Astrocyte (in vitro differentiated cells and primary cell): ENCODE measurements around the gene PRKCA. TPM values are rescaled to one million over a fixed set of nuclear protein-coding genes. Genes with fewer than 3 reads are reported as not detected.
A peak's percentile ranks its signal among the peaks of the same experiment; 100 is the strongest.

Experiments used
- DNase-seq: peaks from one replicate; pipeline ENCODE4 v3.0.0-alpha.2; 2010; ENCODE audit warnings: low read depth
- FAIRE-seq: peaks from 2 replicates; lab custom pipeline; 2011; peaks lifted over from hg19 to GRCh38; lab: Jason Lieb, UNC
- H2AFZ ChIP-seq: 2 replicates; pipeline ENCODE4 v1.6.0; 2012; ENCODE audit warnings: low read depth, low read length, inconsistent platforms
- H3K27ac ChIP-seq: 2 replicates; pipeline ENCODE4 v1.5.1; 2011; ENCODE audit warnings: low read depth, low read length, inconsistent platforms
- H3K27me3 ChIP-seq: 2 replicates; pipeline ENCODE4 v1.6.0; 2011; ENCODE audit warnings: low read length, inconsistent platforms; ENCODE audit not compliant: insufficient read depth
- H3K36me3 ChIP-seq: 2 replicates; pipeline ENCODE4 v1.5.1; 2011; ENCODE audit warnings: low read length, inconsistent platforms; ENCODE audit not compliant: insufficient read depth
- H3K4me1 ChIP-seq: 2 replicates; pipeline ENCODE4 v1.5.1; 2011; ENCODE audit warnings: low read length, inconsistent platforms; ENCODE audit not compliant: insufficient read depth
- H3K4me2 ChIP-seq: 2 replicates; pipeline ENCODE4 v1.6.0; 2012; ENCODE audit warnings: low read length, inconsistent platforms
- H3K4me3 ChIP-seq: 2 replicates; pipeline ENCODE4 v1.5.1; 2011; ENCODE audit warnings: low read depth, mild to moderate bottlenecking, low read length, inconsistent platforms; ENCODE audit not compliant: insufficient read depth
- H3K79me2 ChIP-seq: 2 replicates; pipeline ENCODE4 v1.6.0; 2012; ENCODE audit warnings: mild to moderate bottlenecking, low read length, inconsistent platforms; ENCODE audit not compliant: insufficient read depth
- H3K9ac ChIP-seq: 2 replicates; pipeline ENCODE4 v1.6.0; 2012; ENCODE audit warnings: mild to moderate bottlenecking, low read length, inconsistent platforms
- H3K9me3 ChIP-seq: 2 replicates; pipeline ENCODE4 v1.5.1; 2012; ENCODE audit warnings: low read depth, mild to moderate bottlenecking, low read length, inconsistent platforms; ENCODE audit not compliant: insufficient read depth
- H4K20me1 ChIP-seq: 2 replicates; pipeline ENCODE4 v1.6.0; 2012; ENCODE audit warnings: low read length, inconsistent platforms; ENCODE audit not compliant: insufficient read depth
- H3K27ac Mint-ChIP-seq: one replicate; pipeline ENCODE4 v1.8.0; 2021; ENCODE audit warnings: mild to moderate bottlenecking, mixed read lengths; ENCODE audit not compliant: unreplicated experiment
- H3K27me3 Mint-ChIP-seq: one replicate; pipeline ENCODE4 v1.8.0; 2021; ENCODE audit warnings: low read depth, mixed read lengths; ENCODE audit not compliant: unreplicated experiment
- H3K36me3 Mint-ChIP-seq: one replicate; pipeline ENCODE4 v1.8.0; 2021; ENCODE audit warnings: low read depth, mixed read lengths; ENCODE audit not compliant: unreplicated experiment
- H3K4me1 Mint-ChIP-seq: one replicate; pipeline ENCODE4 v1.8.0; 2021; ENCODE audit warnings: low read depth, mixed read lengths; ENCODE audit not compliant: unreplicated experiment
- H3K4me3 Mint-ChIP-seq: one replicate; pipeline ENCODE4 v1.8.0; 2021; ENCODE audit warnings: mild to moderate bottlenecking, moderate library complexity, mixed read lengths; ENCODE audit not compliant: unreplicated experiment
- H3K9me3 Mint-ChIP-seq: one replicate; pipeline ENCODE4 v1.8.0; 2021; ENCODE audit warnings: mild to moderate bottlenecking, mixed read lengths; ENCODE audit not compliant: unreplicated experiment
- CTCF ChIP-seq: IDR thresholded peaks from 2 replicates; pipeline ENCODE4 v1.5.1; 2011; ENCODE audit warnings: low read depth, mild to moderate bottlenecking, inconsistent platforms, low read length, moderate library complexity; ENCODE audit not compliant: insufficient read depth
- EZH2 ChIP-seq: IDR thresholded peaks from 2 replicates; pipeline ENCODE4 v1.6.1; 2012; ENCODE audit warnings: mild to moderate bottlenecking, low read length, inconsistent platforms; ENCODE audit not compliant: insufficient read depth
- total RNA-seq: library from RNA; stranded (reverse); gene quantifications from 2 replicates; pipeline ENCODE4 v1.2.1, GENCODE V29; 2021

Gene PRKCA
- total RNA-seq, 1 donor from 2014 or later = 49.9 TPM

- H3K4me1 ChIP-seq = peaks cover 13% of the 10 kb centered on the region
- peaks cover 24% of the 10 kb centered on the region for H4K20me1 ChIP-seq
- no peak overlapping the region for H3K4me3 ChIP-seq
- no peak overlapping the region for H3K9ac ChIP-seq
- H3K27ac Mint-ChIP-seq = peak overlapping the region; percentile 43
- no peak overlapping the region for H3K4me3 Mint-ChIP-seq
- no peaks in the 10 kb centered on the region for H3K27me3 Mint-ChIP-seq
- peaks cover 19% of the 10 kb centered on the region for H3K36me3 Mint-ChIP-seq
- H2AFZ ChIP-seq = no peak overlapping the region
- peaks cover 3% of the 10 kb centered on the region for H3K9me3 ChIP-seq
- peaks cover 25% of the 10 kb centered on the region for H3K4me1 Mint-ChIP-seq
- peak overlapping the region; percentile 55 for H3K4me2 ChIP-seq
- H3K79me2 ChIP-seq = peaks cover 55% of the 10 kb centered on the region
- DNase-seq (peak; percentile 62), FAIRE-seq (no peak)
- peaks cover 9% of the 10 kb centered on the region for H3K9me3 Mint-ChIP-seq
- H3K27me3 ChIP-seq = no peaks in the 10 kb centered on the region
- TF ChIP-seq EZH2 = no peak
- TF ChIP-seq CTCF = no peak
- no peaks in the 10 kb centered on the region for H3K36me3 ChIP-seq
- H3K27ac ChIP-seq = no peak overlapping the region
Measured at GRCh38 chr17:66446419-66446818, 144.0 kb downstream of the PRKCA start.

GRCh38 chr17:66447159-66447558 is 144.7 kb downstream of the PRKCA start:
- H3K9me3 Mint-ChIP-seq = peaks cover 9% of the 10 kb centered on the region
- DNase-seq = no peak
- Histone ChIP-seq H3K79me2 (peaks cover 56% of the 10 kb centered on the region), H3K27me3 (no peaks in the 10 kb centered on the region), H3K4me1 (peaks cover 13% of the 10 kb centered on the region), H3K9ac (no peak overlapping the region), H3K4me2 (no peak overlapping the region), H4K20me1 (peaks cover 24% of the 10 kb centered on the region), H3K36me3 (no peaks in the 10 kb centered on the region), H3K4me3 (no peak overlapping the region), H3K27ac (no peak overlapping the region), H2AFZ (no peak overlapping the region), H3K9me3 (peaks cover 3% of the 10 kb centered on the region)
- H3K27me3 Mint-ChIP-seq = no peaks in the 10 kb centered on the region
- no peak for FAIRE-seq
- peaks cover 18% of the 10 kb centered on the region for H3K36me3 Mint-ChIP-seq
- H3K27ac Mint-ChIP-seq = peak overlapping the region; percentile 31
- TF ChIP-seq EZH2 = no peak
- no peak for TF ChIP-seq CTCF
- H3K4me1 Mint-ChIP-seq = peaks cover 29% of the 10 kb centered on the region
- H3K4me3 Mint-ChIP-seq = no peak overlapping the region

- H3K4me1 ChIP-seq = peaks cover 13% of the 10 kb centered on the region
- peaks cover 59% of the 10 kb centered on the region for H3K79me2 ChIP-seq
- H2AFZ ChIP-seq = no peak overlapping the region
- H3K27me3 ChIP-seq = no peaks in the 10 kb centered on the region
- H3K27ac ChIP-seq = no peak overlapping the region
- peaks cover 24% of the 10 kb centered on the region for H4K20me1 ChIP-seq
- Mint-ChIP-seq H3K4me3 (no peak overlapping the region), H3K9me3 (peaks cover 9% of the 10 kb centered on the region), H3K36me3 (peaks cover 15% of the 10 kb centered on the region), H3K27ac (no peak overlapping the region), H3K27me3 (no peaks in the 10 kb centered on the region), H3K4me1 (peaks cover 31% of the 10 kb centered on the region)
- H3K4me3 ChIP-seq = no peak overlapping the region
- H3K9me3 ChIP-seq = peaks cover 3% of the 10 kb centered on the region
- no peaks in the 10 kb centered on the region for H3K36me3 ChIP-seq
- DNase-seq = no peak
- no peak for FAIRE-seq
- H3K9ac ChIP-seq = no peak overlapping the region
- TF ChIP-seq EZH2 (no peak), CTCF (no peak)
- peak overlapping the region; percentile 38 for H3K4me2 ChIP-seq
Measured at GRCh38 chr17:66448026-66448639, 145.7 kb downstream of the PRKCA start.
